Stimulated activated CD8-positive, alpha-beta memory T cell treated with anti-CD3 and anti-CD28 coated beads, Interleukin-15, amount 100 ng/mL, for 1 hour (primary cell): ENCODE results near the gene ETV6.

ENCODE experiments used
- DNase-seq: peaks from one replicate; pipeline ENCODE4 v3.0.0-alpha.2; 2020; ENCODE audit warnings: low read depth

The ETV6 gene

GRCh38 chr12:11805680-11806079 is 156.2 kb downstream of the ETV6 start:
- DNase-seq = no peak

GRCh38 chr12:11807458-11807857 is 158.0 kb downstream of the ETV6 start:
- no peak for DNase-seq

- no peak for DNase-seq
Measured at GRCh38 chr12:11808931-11809330, 159.5 kb downstream of the ETV6 start.

- no peak for DNase-seq
Measured at GRCh38 chr12:11810206-11810545, 160.7 kb downstream of the ETV6 start.

GRCh38 chr12:11811008-11811407 is 161.5 kb downstream of the ETV6 start:
- no peak for DNase-seq

- DNase-seq = no peak
Measured at GRCh38 chr12:11812241-11812585, 162.7 kb downstream of the ETV6 start.

GRCh38 chr12:11812586-11813437 is 163.3 kb downstream of the ETV6 start:
- DNase-seq = no peak

- no peak for DNase-seq
Measured at GRCh38 chr12:11813438-11813813, 164.0 kb downstream of the ETV6 start.

GRCh38 chr12:11814374-11814773 is 164.9 kb downstream of the ETV6 start:
- no peak for DNase-seq

GRCh38 chr12:11815397-11815796 is 165.9 kb downstream of the ETV6 start:
- no peak for DNase-seq

GRCh38 chr12:11819643-11820042 is 170.2 kb downstream of the ETV6 start:
- no peak for DNase-seq

- no peak for DNase-seq
Measured at GRCh38 chr12:11820476-11820875, 171.0 kb downstream of the ETV6 start.

GRCh38 chr12:11821386-11822080 is 172.1 kb downstream of the ETV6 start:
- DNase-seq = no peak

- DNase-seq = no peak
Measured at GRCh38 chr12:11822081-11822834, 172.8 kb downstream of the ETV6 start.

GRCh38 chr12:11823043-11823442 is 173.6 kb downstream of the ETV6 start:
- no peak for DNase-seq

- DNase-seq = no peak
Measured at GRCh38 chr12:11823593-11823992, 174.1 kb downstream of the ETV6 start.

GRCh38 chr12:11824069-11824468 is 174.6 kb downstream of the ETV6 start:
- DNase-seq = no peak

GRCh38 chr12:11824736-11825135 is 175.3 kb downstream of the ETV6 start:
- no peak for DNase-seq

- DNase-seq = no peak
Measured at GRCh38 chr12:11825278-11825677, 175.8 kb downstream of the ETV6 start.

- no peak for DNase-seq
Measured at GRCh38 chr12:11826574-11826973, 177.1 kb downstream of the ETV6 start.

GRCh38 chr12:11827091-11828061 is 177.9 kb downstream of the ETV6 start:
- DNase-seq = no peak

GRCh38 chr12:11829764-11830194 is 180.3 kb downstream of the ETV6 start:
- no peak for DNase-seq
